CD4-positive, alpha-beta T cell treated with Interleukin-15 for 4 hours (primary cell): ENCODE measurements around the gene CTDSP2.
"Not testable (repeated sequence)": the region's sequence is repeated elsewhere in the genome, so short reads cannot be mapped to it uniquely, and the experiment has no call there.

ENCODE experiments used
- DNase-seq: peaks from one replicate; pipeline ENCODE4 v3.0.0-alpha.2; 2020; ENCODE audit warnings: low spot score

Gene CTDSP2

DNA sequence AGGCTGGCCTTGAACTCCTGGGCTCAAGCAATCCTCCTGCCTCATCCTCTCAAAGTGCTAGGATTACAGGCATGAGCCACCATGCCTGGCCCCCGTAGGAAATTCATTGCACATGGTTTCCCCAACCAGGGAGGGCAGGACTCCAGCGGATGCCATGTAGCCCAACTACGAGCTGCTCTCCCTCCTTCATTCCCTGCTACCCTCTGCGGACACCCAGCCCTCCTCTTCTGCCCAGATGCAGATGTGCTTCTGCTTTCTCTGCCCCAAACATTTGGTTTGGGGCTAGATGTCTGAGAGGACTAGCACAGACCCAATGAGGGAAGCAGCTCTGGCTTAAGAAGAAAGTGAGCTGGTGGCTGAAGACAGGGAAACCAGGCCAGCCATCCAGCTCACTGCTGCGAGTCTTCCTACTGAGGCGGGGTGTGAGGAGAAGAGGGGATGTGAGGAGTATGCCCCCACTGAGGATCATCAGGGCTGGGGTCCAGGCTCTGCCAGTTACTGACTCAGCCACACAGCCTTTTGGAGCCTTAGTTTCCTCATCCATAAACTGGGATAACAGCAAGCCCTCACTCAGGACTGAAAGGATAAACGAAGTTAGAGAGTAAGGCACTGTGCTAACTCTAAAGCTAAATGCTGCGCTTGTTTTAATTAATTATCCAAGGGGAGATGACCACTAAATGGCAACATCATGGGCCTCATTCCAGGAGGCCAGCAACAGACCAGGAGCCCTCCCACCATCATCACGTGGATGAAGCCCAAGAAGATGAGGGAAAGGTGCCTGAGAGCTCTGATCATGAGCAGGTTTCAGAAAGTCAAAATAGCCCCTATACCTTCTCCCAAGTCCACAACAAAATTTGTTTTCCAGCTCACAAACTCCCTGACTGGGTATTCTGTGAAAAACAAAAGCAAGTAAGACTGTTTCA lies 10.9 kb downstream of the CTDSP2 start:
- no peak for DNase-seq

DNA sequence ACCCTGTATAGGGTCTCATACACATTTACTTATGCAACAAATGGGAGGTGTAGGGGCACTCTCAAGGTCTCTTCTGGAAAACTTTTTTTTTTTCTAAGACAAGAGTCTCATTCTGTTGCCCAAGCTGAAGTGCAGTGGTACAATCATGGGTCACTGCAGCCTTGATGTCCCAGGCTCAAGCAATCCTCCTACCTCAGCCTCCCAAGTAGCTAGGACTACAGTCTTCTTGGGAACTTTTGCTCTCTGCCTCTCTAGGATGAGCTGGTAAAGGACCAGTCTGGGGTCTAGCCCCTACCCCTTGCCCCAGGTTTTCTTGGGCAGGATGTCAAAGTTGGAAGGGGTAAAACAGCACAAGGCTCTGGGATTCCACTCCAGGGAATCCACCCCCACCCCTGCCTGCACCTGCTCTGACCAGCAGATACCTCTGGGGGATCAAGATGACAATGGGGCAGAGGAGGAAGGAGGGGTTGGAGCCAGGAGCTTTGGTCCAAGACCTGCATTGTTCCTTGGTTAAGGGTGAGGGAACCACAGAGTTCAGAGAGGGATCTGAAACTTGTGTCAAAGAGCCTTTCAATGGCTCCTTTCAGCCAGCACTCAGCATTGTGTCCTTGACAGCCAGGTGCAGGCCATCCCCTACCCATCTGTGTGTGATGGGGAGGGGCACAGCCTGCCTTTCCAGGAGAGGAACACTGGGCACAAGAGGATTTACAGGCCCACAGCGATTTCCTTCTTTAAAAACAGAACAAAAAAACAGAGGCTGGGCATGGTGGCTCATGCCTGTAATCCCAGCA lies 12.2 kb downstream of the CTDSP2 start:
- no peak for DNase-seq

DNA sequence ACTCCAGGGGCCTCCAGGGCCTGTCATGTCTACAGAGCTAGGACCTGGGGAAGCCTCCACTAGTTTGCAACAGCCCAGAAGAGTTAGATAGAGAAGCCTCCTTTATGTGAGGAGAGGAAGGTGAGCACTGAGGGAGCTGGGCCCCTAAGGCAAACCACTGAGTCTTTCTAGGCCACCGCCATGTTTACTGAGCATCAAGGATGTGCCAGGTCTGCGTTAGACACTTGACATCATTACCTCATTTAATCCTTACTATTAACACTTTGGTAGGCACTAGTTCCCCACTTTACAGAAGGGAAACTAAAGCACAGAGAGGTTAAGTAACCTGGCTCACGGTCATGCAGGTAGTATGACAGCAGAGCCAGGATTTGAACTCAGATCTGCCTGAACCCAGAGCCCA lies 12.9 kb downstream of the CTDSP2 start:
- DNase-seq: no peak

DNA sequence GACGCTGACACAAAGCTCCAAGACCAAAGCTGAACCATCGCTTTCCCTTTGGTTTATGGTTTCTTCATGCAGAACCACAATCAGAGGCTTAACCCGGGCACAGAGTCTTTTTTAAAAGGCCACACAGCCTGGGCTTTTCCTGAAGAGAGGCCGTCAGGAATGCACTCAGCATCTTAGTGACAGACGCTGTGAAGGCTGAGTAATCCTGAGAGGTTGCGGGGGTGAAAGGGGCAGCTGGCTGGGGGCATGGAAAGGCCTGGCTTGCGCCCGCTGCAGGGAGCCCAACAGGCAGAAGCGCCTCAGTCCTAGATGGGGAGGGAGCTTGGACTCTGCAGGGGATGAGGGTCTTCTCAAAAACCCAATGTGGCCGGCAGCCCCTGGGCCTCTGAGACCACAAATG lies 13.6 kb downstream of the CTDSP2 start:
- no peak for DNase-seq

DNA sequence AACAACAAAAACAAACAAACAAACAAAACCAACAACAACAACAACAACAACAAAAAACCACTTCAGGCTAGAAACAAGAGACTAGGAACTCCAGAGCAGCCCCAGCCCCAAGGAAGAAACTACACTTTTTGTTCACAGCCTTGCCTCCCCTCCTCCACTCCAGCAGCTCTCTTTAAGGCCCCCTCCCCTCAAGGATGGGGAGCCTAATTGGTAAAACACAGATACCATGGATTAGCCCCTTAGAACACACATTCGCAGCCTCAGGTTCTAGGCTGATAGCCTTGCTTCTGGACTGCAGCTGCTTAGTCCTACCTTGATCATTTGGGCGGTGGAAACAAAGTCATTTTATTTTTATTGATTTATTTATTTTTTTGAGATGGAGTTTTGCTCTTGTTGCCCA lies 16.1 kb downstream of the CTDSP2 start:
- no peak for DNase-seq

DNA sequence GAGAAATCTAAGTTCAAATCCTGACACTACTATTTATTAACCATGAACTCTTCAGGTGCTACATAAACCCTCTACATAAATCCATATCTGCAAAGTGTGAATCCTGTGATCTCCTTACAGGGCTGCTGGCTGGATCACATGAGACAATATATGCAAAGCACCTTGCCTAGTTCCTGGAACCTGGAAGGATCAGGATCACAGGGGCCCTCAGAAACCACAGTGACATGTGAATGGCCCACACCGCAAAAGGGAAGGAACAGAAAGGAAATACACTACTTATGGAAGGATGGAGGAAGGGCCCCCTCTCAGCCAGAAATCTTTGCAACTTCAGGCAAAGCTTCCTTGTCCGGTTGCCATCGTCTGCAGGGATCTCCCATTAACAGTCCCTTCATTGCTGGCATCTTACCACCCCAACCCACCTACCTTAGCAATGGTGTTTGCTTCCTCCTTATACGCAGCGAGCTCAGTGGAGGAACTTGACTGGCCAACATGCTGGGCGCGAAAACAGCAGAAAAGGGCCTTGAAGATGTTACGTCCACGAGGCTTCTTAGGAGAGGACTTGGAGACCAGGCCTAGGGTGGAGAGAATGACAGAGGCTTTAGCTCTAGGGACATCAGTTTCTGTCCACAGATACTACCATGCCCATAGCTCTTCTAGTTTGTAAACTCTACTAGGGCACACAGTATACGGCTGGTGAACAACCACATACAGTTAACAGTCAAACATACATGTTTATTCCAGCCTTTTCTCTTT lies 17.3 kb downstream of the CTDSP2 start:
- no peak for DNase-seq

DNA sequence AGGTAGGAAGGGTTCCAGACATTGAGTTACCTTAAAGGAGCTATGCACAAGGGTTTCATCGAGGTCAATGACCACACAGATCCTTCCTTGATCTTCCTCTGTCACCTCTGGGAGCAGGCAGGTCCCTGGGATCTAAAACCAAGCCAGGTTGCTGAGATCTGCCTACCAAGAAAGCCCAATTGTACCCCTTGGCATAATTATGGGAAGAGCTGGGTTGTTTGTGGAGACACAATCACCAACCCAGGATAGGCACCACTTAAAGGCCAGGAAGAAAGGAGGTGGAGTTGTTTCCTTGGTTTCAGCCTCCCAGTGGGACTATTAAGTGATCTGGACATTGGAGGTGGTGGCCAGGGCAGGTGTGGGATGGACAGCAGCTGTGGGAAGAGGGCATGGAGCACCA lies 19.6 kb downstream of the CTDSP2 start:
- no peak for DNase-seq

DNA sequence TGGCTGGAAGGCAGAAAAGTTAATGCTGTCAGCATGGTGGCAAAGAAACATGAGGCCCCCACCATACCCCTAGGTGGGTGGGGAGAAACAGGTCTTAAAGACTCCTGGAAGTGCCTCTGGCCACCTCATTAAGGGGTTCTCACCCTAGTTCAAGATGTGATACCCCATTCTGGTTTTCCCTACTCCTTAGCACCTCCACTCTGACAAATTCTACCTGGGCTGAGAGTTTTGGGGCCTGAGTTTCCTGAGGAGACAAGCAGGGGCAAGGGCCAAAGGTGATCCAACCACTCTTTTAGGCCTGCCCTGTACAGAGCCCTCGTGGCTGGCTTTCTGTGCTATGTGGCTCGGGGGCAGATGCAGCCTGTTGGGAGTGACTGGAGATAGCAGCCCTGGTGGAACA lies 20.1 kb downstream of the CTDSP2 start:
- no peak for DNase-seq

DNA sequence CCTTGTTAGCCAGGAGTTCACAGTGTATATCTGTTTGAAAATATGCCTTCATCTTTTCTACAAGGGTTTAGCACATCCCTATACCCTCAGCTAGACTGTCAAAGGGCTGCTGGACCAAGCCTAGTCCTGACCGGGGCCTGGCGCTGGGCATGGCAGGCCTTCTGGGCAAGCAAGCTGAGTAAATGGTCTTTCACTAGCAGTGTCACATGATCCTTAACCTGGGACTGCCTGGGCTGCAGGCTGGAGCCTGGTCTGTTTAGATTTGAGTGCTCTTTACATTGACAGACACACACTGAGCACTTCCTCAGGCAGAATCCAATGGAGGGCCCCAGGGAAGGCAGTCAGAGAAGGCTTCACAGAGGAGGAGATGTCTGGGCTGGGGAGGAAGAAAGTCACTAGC lies 21.1 kb downstream of the CTDSP2 start:
- no peak for DNase-seq

DNA sequence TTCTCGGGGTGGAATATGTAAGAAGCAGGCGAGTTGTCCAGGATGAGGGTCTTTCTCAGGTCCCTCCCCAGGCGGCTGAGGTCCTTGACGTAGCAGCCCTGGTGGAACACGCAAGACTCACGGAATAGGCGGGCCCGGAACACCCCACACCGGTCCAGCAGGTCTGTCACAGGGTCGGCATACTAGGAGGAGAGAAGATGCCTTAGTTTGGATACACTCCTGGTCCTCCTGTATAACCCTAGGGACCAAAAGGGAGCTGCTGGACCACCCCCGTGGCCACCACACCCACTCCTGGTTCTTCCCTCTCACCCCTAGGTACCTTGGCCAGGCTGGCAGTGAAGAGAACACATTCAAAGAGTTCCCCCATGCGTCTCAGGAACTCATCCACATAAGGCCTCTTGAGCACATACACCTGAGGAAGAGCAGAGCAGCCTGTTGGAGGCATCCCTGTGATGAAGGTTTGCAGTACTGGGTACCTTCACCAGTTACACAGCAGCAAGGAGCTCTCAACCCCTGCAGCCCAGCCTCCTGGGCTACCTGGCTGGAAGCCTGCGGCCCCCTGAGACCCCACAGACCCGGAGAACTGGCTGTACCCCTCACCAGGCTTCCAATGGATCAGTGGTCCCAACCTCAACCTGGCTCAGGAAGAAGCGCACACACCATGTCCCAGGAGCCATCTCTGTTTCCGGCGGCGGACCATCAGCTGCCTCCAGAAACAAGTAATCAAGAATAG lies 22.5 kb downstream of the CTDSP2 start:
- no peak for DNase-seq

DNA sequence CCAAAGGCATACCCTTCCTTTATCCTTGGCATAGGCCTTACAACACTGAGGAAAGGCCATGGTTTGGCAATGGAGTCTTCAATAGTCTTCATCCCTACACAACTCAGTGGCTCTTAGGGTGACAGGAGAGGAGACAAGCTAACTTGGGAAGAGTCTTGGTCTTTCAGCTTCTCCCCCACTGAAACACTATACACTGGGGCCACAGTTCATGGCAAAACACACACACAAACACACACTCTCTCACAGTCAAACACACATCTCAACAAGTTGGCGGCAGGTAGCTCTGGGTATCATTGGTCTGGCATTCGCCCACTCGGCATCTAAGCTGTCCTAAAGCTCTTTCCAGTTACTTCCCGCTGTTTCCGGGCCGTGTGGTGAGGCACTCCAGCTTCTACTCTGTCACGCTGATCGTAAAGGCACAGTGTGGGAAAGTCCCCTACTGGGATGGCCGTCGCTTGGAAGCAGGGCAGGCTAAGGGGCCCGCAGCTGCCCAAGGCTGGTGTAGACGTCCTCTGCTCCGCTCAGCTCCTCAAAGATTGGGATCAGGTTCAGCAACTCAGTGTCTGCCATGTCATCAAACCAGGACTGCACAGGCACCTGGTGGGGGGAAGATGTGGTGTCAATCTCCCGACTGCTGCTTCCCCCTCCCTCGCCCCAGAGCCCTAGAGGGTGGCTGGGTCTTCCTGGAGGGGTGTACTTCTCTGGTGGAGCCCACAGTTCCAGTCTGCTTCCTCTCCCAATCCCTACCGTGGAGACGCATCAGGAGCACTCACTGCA lies 23.2 kb downstream of the CTDSP2 start:
- DNase-seq: no peak

DNA sequence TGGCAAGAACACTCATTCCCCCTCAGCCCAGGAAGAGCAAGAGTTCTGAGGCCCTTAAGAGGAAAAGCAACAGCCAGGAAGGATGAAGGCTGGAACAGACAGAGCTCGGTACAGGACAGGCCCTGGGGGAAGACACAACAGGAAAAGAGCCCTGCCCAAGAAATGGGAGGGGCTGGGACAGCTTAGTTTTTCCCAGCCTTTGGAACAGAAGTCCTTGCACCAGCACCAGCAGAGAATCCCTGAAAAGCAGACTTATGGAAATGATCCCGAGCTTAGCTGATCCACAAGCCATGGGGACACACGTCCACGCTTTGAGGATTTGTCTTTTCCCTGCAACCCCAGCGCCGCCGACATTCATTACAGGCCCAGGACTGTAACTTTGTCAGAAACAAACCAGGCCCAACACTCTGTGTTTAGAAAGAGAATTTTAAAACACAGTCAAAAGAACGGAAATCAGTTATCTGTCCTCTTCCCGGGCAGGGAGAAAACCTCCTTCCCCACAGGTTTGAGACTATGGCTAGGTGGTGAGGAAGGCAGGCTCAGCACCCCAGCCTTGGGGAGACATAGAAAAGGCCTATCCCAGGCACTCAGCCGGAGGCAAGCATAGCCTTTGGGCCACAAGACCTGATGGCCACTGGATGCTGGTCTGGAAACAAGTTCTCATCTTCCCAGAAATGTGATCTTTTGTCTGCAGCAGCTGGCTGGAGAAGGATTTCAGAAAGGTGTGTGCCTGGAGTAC lies 24.0 kb downstream of the CTDSP2 start:
- DNase-seq: no peak

DNA sequence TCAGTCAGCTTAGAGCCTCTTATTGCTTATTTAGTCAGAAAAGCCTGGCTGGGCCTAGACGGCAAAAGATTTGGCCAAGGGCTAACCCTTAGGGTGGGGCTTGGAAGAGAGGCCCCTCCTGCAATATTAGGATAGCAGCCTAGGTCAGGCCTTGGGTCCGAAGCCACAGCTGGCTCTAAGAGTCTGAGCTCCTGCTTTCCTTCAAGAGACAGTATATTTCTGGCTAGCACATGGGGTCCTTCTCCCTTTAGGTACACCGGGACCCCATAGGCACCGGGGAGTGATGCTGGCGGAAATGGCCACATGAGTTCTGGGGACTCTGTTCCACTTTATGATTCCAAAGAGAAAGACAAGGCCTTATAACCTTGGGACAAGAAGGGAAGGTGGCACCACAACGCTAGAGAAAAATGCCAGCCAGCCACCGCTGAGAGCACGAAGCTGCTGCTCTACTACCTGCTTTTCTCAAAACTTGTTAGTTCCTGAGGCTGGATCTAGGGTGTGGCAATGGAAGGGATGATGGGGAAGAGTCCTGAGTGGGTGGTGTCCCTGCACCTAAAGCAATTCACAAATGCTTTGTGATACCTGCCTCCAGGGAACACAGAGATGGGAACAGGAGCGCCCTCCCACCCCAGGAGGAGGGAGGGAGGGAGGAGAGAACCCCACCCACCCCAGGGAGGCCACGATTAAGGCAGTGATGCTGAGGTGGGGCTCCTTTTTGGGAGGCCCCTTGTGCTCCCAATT lies 24.9 kb downstream of the CTDSP2 start:
- no peak for DNase-seq

DNA sequence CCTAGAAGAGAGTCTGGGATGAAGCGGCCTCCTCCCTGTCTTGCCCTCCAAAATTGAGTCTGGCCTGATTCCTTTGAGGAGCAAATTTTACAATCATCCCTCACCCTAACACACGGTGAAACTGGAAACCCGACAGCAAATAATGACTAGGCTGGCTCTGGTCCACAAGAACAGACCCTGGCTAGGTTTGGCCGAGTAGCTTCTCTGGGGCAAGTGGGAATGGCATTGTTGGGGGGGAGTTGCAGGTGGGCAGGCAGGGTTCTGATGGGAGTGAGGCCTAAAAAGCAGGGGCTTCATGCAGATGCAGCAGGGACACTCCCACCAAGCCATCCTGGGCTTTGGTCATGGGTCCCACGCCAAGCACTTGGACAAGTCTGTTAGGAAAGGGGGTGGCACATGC lies 25.5 kb downstream of the CTDSP2 start:
- DNase-seq: not testable (repeated sequence)

DNA sequence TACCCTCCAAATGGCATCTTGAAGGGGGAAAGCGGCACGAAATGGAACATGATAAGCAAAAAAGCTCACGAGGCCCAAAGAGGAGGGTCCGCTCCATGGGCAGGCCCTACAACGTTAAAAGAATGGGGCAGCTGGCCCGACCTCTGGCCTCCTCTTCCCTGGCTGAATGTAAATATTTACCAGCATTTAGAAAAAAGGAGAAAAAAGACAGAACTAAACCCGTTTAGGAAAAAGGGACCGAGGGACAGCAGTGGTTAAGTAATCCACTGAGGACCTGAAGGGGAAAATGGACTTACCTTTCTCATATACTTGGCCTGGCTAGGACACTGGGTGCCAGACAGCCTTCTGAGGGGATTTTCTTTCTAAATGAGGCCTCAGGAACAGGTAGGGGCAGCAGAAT lies 26.4 kb downstream of the CTDSP2 start:
- not testable (repeated sequence) for DNase-seq

DNA sequence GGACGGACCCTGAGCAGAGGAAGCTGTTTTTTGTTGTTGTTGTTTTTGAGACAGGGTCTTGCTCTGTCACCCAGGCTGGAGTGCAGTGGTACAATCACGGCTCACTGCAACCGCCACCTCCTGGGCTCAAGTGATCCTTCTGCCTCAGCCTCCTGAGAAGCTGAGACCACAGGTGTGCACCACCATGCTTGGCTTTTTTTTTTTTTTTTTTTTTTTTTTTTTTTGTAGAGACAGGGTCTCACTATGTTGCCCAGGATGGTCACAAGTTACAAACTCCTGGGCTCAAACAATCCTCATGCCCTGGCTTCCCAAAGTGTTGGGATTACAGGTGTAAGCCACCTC lies 28.6 kb downstream of the CTDSP2 start:
- DNase-seq: not testable (repeated sequence)

DNA sequence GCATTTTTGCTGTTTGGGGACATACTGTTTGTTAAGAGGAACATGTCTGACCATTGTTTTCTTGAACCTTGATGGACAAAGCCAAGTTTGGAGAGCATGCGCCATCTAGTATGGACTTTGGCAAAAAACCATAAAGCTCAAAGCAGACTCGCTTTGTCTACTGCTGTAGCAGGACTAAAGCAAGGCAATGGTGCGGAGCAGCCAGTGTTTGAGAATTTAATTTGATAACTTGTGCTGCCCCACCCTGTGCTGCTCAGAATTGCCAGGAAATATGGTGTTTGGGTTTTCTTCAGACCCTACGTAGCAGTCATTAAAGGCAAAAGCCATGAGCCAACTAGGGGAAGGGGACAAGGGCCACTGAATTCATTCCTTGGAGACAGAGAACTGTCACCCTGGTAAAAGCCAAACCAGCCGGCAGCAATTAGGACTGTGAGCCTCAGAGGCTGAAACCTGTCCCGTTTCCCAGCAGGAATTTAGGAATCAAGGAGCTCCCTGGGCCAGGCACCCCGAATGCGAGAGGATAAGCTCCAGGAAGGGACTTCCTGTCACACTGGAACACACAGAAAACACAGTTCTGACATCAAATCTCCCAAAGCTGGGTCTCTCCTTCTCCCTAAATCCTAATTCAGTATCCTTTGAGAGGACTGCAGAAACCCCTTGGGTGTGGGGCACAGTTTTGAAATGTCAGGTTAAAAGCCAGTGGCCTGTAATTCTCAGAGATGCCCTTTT lies 29.1 kb downstream of the CTDSP2 start:
- DNase-seq: no peak

DNA sequence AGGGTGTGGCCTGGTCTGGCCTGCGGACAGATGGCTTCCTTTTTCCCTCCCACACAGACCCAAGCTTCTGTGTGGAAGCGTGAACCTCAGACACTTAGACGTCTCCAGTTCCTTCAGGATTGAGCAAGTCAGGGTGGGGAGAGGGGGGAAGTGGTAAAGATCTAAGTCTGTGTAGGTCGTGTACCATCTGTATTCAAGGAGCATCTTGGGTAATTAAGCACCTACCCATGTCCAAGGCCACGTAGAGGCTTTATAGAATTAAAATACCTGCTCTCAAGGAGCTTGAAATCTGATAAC lies 29.7 kb downstream of the CTDSP2 start:
- DNase-seq: no peak
